Astrocyte of the spinal cord (primary cell): Measurements from ENCODE around the gene RSF1.

ENCODE experiments used
- DNase-seq: peaks from one replicate; pipeline ENCODE4 v3.0.0; 2011; ENCODE audit warnings: low read depth, low spot score
- H3K4me3 ChIP-seq: 2 replicates; pipeline ENCODE4 v1.5.1; 2011; ENCODE audit warnings: low read depth, mild to moderate bottlenecking, low read length, moderate library complexity
- CTCF ChIP-seq: IDR thresholded peaks from 2 replicates; pipeline ENCODE4 v1.5.1; 2012; ENCODE audit warnings: low read depth, mild to moderate bottlenecking, low read length, inconsistent platforms
- in situ Hi-C: cut with HindIII; loops from 2 replicates; pipeline ENCODE4 v1.10.0; 2017; ENCODE audit warnings: low sequenced_read_pairs

Gene RSF1

GRCh38 chr11:77806993-77807392 is 13.5 kb downstream of the RSF1 start:
- no peak for DNase-seq
- TF ChIP-seq CTCF: no peak
- H3K4me3 ChIP-seq: no peak overlapping the region
- in situ Hi-C loops: no loop called here

GRCh38 chr11:77806415-77806814 is 14.1 kb downstream of the RSF1 start:
- no peak for DNase-seq
- H3K4me3 ChIP-seq: no peak overlapping the region
- no peak for TF ChIP-seq CTCF
- in situ Hi-C loops: no loop called here

GRCh38 chr11:77801477-77801876 is 19.0 kb downstream of the RSF1 start:
- H3K4me3 ChIP-seq: no peak overlapping the region
- in situ Hi-C loops: no loop called here
- DNase-seq: no peak
- no peak for TF ChIP-seq CTCF

- DNase-seq: no peak
- in situ Hi-C loops: no loop called here
- no peak for TF ChIP-seq CTCF
- no peak overlapping the region for H3K4me3 ChIP-seq
Measured at GRCh38 chr11:77800449-77800848, 20.1 kb downstream of the RSF1 start.

GRCh38 chr11:77799338-77799737 is 21.2 kb downstream of the RSF1 start:
- in situ Hi-C loops: no loop called here
- H3K4me3 ChIP-seq: no peak overlapping the region
- DNase-seq: no peak
- no peak for TF ChIP-seq CTCF

- no peak for DNase-seq
- TF ChIP-seq CTCF: no peak
- in situ Hi-C loops: no loop called here
- no peak overlapping the region for H3K4me3 ChIP-seq
Measured at GRCh38 chr11:77793972-77794371, 26.6 kb downstream of the RSF1 start.

- no peak for TF ChIP-seq CTCF
- no peak overlapping the region for H3K4me3 ChIP-seq
- DNase-seq: no peak
- in situ Hi-C loops: no loop called here
Measured at GRCh38 chr11:77791301-77791700, 29.2 kb downstream of the RSF1 start.
